GM21360 (cell line): ENCODE data around the gene PNRC2.
"Not testable (repeated sequence)": the region's sequence is repeated elsewhere in the genome, so short reads cannot be mapped to it uniquely, and the experiment has no call there.

Source experiments
- ATAC-seq: cut with Tn5 transposase; IDR thresholded peaks from one replicate; pipeline ENCODE4 v1.9.1; 2021; ENCODE audit warnings: mild to moderate bottlenecking, moderate library complexity; ENCODE audit not compliant: unreplicated experiment

The PNRC2 gene

GRCh38 chr1:23947366-23947765, 12.3 kb upstream of the PNRC2 start:
- no peak for ATAC-seq

- ATAC-seq, result no peak
Measured at GRCh38 chr1:23953020-23953419, 6.6 kb upstream of the PNRC2 start.

GRCh38 chr1:23957096-23957495, 2.5 kb upstream of the PNRC2 start:
- ATAC-seq, result no peak

GRCh38 chr1:23958040-23958809, 1.4 kb upstream of the PNRC2 start:
- ATAC-seq, result not testable (repeated sequence)

GRCh38 chr1:23958810-23959460, 693 bp upstream of the PNRC2 start:
- peak; percentile 55 for ATAC-seq

GRCh38 chr1:23960291-23961020, 828 bp downstream of the PNRC2 start:
- ATAC-seq, result no peak

- ATAC-seq, result no peak
Measured at GRCh38 chr1:23963617-23964234, 4.1 kb downstream of the PNRC2 start.

- ATAC-seq, result no peak
Measured at GRCh38 chr1:23964235-23964668, 4.6 kb downstream of the PNRC2 start.

- no peak for ATAC-seq
Measured at GRCh38 chr1:23964790-23965740, 5.4 kb downstream of the PNRC2 start.

- ATAC-seq, result no peak
Measured at GRCh38 chr1:23966973-23967493, 7.4 kb downstream of the PNRC2 start.

- ATAC-seq, result no peak
Measured at GRCh38 chr1:23967871-23968270, 8.2 kb downstream of the PNRC2 start.

- no peak for ATAC-seq
Measured at GRCh38 chr1:23977187-23977853, 17.7 kb downstream of the PNRC2 start.

- no peak for ATAC-seq
Measured at GRCh38 chr1:23977854-23978191, 18.2 kb downstream of the PNRC2 start.

- ATAC-seq, result no peak
Measured at GRCh38 chr1:23978805-23979204, 19.2 kb downstream of the PNRC2 start.

- no peak for ATAC-seq
Measured at GRCh38 chr1:23979387-23979880, 19.8 kb downstream of the PNRC2 start.

GRCh38 chr1:23979881-23980727, 20.5 kb downstream of the PNRC2 start, which contains the start of gene SRSF10:
SRSF10 (minus strand) TSS chr1:23980327; CDS start chr1:23980255, 72 bp downstream.
- peak; percentile 81 for ATAC-seq

- no peak for ATAC-seq
Measured at GRCh38 chr1:23980728-23981070, 21.1 kb downstream of the PNRC2 start.

GRCh38 chr1:23984417-23985186, 25.0 kb downstream of the PNRC2 start:
- no peak for ATAC-seq
